Fibroblast of villous mesenchyme (primary cell): ENCODE measurements around the gene PKIG. TPM values are rescaled to one million over a fixed set of nuclear protein-coding genes. Genes with fewer than 3 reads are reported as not detected.

ENCODE experiments used
- DNase-seq: peaks from one replicate; pipeline ENCODE4 v3.0.0-alpha.2; 2010; ENCODE audit warnings: low read depth
- H3K4me3 ChIP-seq: 2 replicates; pipeline ENCODE4 v1.5.1; 2011; ENCODE audit warnings: low read depth, mild to moderate bottlenecking, low read length
- total RNA-seq: library from RNA; depleted of rRNA; stranded (reverse); fragments of >200 nt; gene quantifications from 2 replicates; pipeline ENCODE4 v1.2.3, GENCODE V29; 2012
- TF ChIP-seq, protein P1 (sequence below): IDR thresholded peaks from 2 replicates; pipeline ENCODE4 v1.5.1; 2012; ENCODE audit warnings: low read depth, mild to moderate bottlenecking, low read length; ENCODE audit not compliant: insufficient read depth

Gene PKIG
- total RNA-seq, 1 donor = 160 TPM

- TF ChIP-seq, protein P1, sequence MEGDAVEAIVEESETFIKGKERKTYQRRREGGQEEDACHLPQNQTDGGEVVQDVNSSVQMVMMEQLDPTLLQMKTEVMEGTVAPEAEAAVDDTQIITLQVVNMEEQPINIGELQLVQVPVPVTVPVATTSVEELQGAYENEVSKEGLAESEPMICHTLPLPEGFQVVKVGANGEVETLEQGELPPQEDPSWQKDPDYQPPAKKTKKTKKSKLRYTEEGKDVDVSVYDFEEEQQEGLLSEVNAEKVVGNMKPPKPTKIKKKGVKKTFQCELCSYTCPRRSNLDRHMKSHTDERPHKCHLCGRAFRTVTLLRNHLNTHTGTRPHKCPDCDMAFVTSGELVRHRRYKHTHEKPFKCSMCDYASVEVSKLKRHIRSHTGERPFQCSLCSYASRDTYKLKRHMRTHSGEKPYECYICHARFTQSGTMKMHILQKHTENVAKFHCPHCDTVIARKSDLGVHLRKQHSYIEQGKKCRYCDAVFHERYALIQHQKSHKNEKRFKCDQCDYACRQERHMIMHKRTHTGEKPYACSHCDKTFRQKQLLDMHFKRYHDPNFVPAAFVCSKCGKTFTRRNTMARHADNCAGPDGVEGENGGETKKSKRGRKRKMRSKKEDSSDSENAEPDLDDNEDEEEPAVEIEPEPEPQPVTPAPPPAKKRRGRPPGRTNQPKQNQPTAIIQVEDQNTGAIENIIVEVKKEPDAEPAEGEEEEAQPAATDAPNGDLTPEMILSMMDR = no peak
- no peak for DNase-seq
- H3K4me3 ChIP-seq = no peak overlapping the region
These were observed 78.2 kb downstream of the PKIG start for GRCh38 chr20:44660581-44660980.

GRCh38 chr20:44662261-44662660 lies 79.9 kb downstream of the PKIG start:
- H3K4me3 ChIP-seq = no peak overlapping the region
- no peak for DNase-seq
- TF ChIP-seq, protein P1 = no peak

- no peak overlapping the region for H3K4me3 ChIP-seq
- DNase-seq = no peak
- TF ChIP-seq, protein P1 = no peak
These were observed 81.8 kb downstream of the PKIG start for GRCh38 chr20:44664131-44664530.

DNA sequence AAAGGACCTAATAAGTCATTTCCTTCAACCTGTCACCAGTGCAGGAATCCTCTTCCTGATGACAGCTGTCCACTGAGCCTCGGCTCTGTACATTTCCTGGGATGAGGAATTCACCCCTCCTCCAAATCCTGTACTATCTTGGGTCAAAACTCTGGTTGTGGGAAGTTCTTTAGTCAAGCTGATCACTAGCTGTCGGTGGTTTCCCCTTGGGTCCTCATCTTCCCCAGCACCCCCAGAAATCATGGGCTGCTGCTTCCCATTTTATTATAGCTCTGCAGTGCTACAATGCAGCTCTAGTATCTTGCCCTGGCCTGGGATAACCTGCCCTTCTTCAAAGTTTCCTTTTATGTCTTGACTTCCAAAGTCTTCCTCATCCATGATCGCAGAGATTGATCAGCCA lies 83.7 kb downstream of the PKIG start:
- DNase-seq = no peak
- no peak overlapping the region for H3K4me3 ChIP-seq
- TF ChIP-seq, protein P1 = no peak

Other genes with a start within 250 kb of the PKIG start
- gene R3HDML, start 245.5 kb upstream of the PKIG start, total RNA-seq = not detected in 2 replicates
- not detected in 2 replicates for gene HNF4A, start 226.9 kb upstream of the PKIG start, total RNA-seq
- gene TTPAL, start 106.7 kb upstream of the PKIG start, total RNA-seq = 16.1 and 22.9 TPM in 2 replicates
- gene SERINC3, start 60.5 kb upstream of the PKIG start, total RNA-seq = 90.5 and 136 TPM in 2 replicates
- 6.4 and 10.4 TPM in 2 replicates for gene ADA, start 69.1 kb downstream of the PKIG start, total RNA-seq
- gene CCN5, start 132.8 kb downstream of the PKIG start, total RNA-seq = 0.32 and 1.7 TPM in 2 replicates
- gene KCNK15, start 163.3 kb downstream of the PKIG start, total RNA-seq = 0.32 and 1.7 TPM in 2 replicates
- under 0.01 TPM in 1 of 2 replicates, not detected in the other for gene RIMS4, start 228.0 kb downstream of the PKIG start, total RNA-seq